HUES48 (cell line): ENCODE data around the gene RNF157.
A peak's percentile ranks its signal among the peaks of the same experiment; 100 is the strongest.
"Not testable (repeated sequence)": the region's sequence is repeated elsewhere in the genome, so short reads cannot be mapped to it uniquely, and the experiment has no call there.

Source experiments
- H3K27ac ChIP-seq: one replicate; pipeline ENCODE4 v1.7.0; 2013; ENCODE audit warnings: low read depth, low read length, inconsistent platforms
- H3K27me3 ChIP-seq: 2 replicates; pipeline ENCODE4 v1.6.1; 2013; ENCODE audit warnings: mild to moderate bottlenecking, low read length; ENCODE audit not compliant: control insufficient read depth, insufficient read depth
- H3K36me3 ChIP-seq: 2 replicates; pipeline ENCODE4 v1.6.1; 2013; ENCODE audit warnings: low read length; ENCODE audit not compliant: control insufficient read depth, insufficient read depth
- H3K4me1 ChIP-seq: 2 replicates; pipeline ENCODE4 v1.6.1; 2013; ENCODE audit warnings: mild to moderate bottlenecking, low read length; ENCODE audit not compliant: control insufficient read depth, insufficient read depth
- H3K4me3 ChIP-seq: 2 replicates; pipeline ENCODE4 v1.5.1; 2013; ENCODE audit warnings: mild to moderate bottlenecking, low read depth, low read length
- H3K9ac ChIP-seq: 2 replicates; pipeline ENCODE4 v1.6.1; 2013; ENCODE audit warnings: mild to moderate bottlenecking, low read depth, low read length, moderate library complexity
- H3K9me3 ChIP-seq: 2 replicates; pipeline ENCODE4 v1.6.1; 2013; ENCODE audit warnings: low read length; ENCODE audit not compliant: control insufficient read depth, insufficient read depth

Gene RNF157

GRCh38 chr17:76219670-76220383 lies 20.5 kb downstream of the RNF157 start:
- no peaks in the 10 kb centered on the region for H3K4me1 ChIP-seq
- no peaks in the 10 kb centered on the region for H3K9me3 ChIP-seq
- no peaks in the 10 kb centered on the region for H3K36me3 ChIP-seq
- H3K9ac ChIP-seq = no peak overlapping the region
- no peak overlapping the region for H3K4me3 ChIP-seq
- no peaks in the 10 kb centered on the region for H3K27me3 ChIP-seq
- H3K27ac ChIP-seq = no peak overlapping the region

DNA sequence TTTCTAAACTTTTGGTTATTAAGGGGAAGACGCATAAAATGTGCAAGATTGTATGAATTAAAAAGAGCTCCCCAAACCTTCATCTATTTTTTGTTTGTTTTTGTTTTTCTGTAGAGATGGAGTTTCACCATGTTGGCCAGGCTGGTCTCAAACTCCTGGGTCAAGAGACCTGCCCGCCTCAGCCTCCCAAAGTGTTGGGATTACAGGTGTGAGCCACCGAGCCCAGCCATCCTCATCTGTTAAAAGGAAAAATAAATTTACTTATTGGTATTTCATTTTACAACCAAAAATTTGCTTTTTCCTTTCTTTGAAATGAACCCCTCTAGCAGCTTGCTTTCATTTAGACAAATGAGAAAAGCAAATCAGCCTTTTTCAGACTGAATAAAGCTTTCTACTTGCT lies 23.2 kb downstream of the RNF157 start:
- H3K9me3 ChIP-seq = no peaks in the 10 kb centered on the region
- H3K27me3 ChIP-seq = no peaks in the 10 kb centered on the region
- no peak overlapping the region for H3K4me3 ChIP-seq
- H3K36me3 ChIP-seq = no peaks in the 10 kb centered on the region
- H3K9ac ChIP-seq = no peak overlapping the region
- H3K4me1 ChIP-seq = peaks cover 14% of the 10 kb centered on the region
- H3K27ac ChIP-seq = no peak overlapping the region

DNA sequence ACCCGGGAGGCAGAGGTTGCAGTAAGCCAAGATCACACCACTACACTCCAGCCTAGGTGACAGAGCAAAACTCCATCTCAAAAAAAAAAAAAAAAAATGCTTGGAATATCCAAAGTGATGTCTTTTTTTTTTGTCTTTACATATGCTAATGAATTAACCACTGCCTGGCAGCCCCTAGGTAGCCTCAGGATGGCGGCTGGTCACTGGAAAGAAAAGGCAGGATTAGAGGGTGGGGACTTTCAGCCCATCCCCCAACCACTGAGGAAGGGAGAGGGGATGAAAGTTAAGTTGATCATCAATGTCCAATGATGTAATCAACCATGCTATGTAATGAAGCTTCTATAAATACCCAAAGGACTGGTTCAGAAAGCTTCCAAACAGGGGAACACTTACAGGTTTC lies 26.8 kb downstream of the RNF157 start:
- peaks cover 14% of the 10 kb centered on the region for H3K4me1 ChIP-seq
- no peaks in the 10 kb centered on the region for H3K27me3 ChIP-seq

GRCh38 chr17:76208120-76208519 lies 32.2 kb downstream of the RNF157 start:
- Histone ChIP-seq H3K4me3 (no peak overlapping the region), H3K4me1 (peaks cover 5% of the 10 kb centered on the region; the same call in 1 of the 2 replicates), H3K9ac (no peak overlapping the region), H3K9me3 (no peaks in the 10 kb centered on the region), H3K27me3 (no peaks in the 10 kb centered on the region), H3K27ac (no peak overlapping the region), H3K36me3 (no peaks in the 10 kb centered on the region)

More for the DNA sequence above, 26.8 kb downstream of the RNF157 start:
- Histone ChIP-seq H3K27ac (no peak overlapping the region), H3K36me3 (no peaks in the 10 kb centered on the region), H3K4me3 (0 out of 2 replicates have a peak overlapping the region, but pooled peaks have one; percentile 17), H3K9me3 (no peaks in the 10 kb centered on the region), H3K9ac (no peak overlapping the region)

DNA sequence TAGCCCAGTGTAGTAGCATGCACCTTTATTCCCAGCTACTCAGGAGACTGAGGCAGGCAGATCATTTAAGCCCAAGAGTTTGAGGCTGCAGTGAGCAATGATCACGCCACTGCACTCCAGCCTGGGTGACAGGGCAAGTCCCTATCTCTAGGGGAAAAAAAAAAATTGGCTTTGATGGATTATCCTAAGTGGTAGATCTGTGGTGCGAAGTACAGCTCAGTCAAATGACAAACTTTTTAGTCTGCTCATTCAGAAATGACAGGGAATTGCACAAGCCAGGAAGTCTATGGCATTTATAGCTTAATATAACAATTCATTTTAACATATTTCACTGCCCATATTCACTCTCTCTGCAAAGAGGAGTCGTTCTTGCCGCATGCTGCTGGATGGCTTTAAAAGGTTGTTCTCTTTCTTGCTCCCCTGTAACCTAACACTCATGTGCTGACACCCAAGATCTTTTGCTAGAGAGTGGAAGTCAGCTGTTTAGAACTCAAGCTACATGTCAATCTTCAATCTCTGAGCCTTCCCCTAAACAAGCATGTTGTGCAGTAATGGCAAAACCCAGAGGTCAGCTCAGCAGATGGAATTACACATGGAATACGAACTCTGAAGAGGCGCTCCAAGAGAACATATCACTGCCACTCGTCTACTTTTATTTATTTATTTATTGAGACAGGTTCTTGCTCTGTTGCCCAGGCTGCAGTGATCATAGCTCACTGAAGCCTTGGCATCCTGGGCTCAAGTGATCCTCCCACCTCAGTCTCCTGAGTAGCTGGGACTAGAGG lies 32.8 kb downstream of the RNF157 start:
- Histone ChIP-seq H3K4me3 (no peak overlapping the region), H3K36me3 (no peaks in the 10 kb centered on the region), H3K27me3 (no peaks in the 10 kb centered on the region), H3K9me3 (no peaks in the 10 kb centered on the region), H3K27ac (no peak overlapping the region), H3K4me1 (no peaks in the 10 kb centered on the region), H3K9ac (no peak overlapping the region)

GRCh38 chr17:76205542-76206144 lies 34.6 kb downstream of the RNF157 start:
- not testable (repeated sequence) for H3K9me3 ChIP-seq, H3K36me3 ChIP-seq, H3K4me3 ChIP-seq, H3K27ac ChIP-seq, H3K27me3 ChIP-seq, H3K9ac ChIP-seq, H3K4me1 ChIP-seq

- Histone ChIP-seq H3K4me3 (no peak overlapping the region), H3K27me3 (no peaks in the 10 kb centered on the region), H3K27ac (no peak overlapping the region), H3K9ac (no peak overlapping the region), H3K36me3 (no peaks in the 10 kb centered on the region), H3K4me1 (no peaks in the 10 kb centered on the region), H3K9me3 (no peaks in the 10 kb centered on the region)
Observed at GRCh38 chr17:76204277-76204676, 36.0 kb downstream of the RNF157 start.

DNA sequence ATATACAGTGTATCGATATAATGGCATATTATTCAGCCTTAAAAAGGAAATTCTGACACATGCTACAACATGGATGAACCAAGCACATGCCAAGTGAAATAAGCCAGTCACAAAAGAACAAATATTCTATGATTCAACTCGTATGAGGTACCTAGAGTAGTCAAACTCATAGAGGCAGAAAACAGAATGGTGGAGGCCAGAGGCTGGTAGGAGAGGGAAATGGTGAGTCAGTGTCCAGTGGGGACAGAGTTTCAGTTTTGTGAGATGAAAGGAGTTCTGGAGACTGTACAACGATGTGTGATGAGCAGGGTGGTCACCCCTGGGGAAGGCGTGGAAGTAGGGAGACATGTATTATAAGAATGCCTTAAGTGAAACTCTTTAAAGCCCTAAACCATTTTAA lies 39.9 kb downstream of the RNF157 start:
- Histone ChIP-seq H3K4me1 (no peaks in the 10 kb centered on the region), H3K9me3 (no peaks in the 10 kb centered on the region), H3K4me3 (no peak overlapping the region), H3K27me3 (no peaks in the 10 kb centered on the region), H3K9ac (no peak overlapping the region), H3K27ac (no peak overlapping the region), H3K36me3 (no peaks in the 10 kb centered on the region)

DNA sequence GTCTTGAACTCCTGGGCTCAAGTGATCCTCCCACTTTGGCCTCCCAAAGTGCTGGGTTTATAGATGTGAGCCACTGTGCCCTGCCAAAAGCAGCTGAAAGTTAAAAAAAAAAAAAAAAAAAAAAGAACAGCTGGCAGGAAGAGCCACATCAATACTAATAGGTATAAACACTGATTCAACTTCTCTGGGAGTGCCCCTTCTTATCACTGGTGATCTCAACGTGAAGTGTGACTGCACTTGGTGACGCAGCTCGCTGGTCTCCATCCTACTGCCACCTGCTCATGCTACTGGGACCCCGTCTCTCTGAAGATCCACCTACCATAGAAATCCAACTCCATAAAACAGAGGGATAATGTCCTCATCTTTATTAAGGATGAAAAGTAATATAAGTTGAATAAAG lies 40.8 kb downstream of the RNF157 start:
- H3K27me3 ChIP-seq = no peaks in the 10 kb centered on the region
- no peaks in the 10 kb centered on the region for H3K9me3 ChIP-seq
- no peak overlapping the region for H3K27ac ChIP-seq
- no peaks in the 10 kb centered on the region for H3K36me3 ChIP-seq
- no peak overlapping the region for H3K4me3 ChIP-seq
- no peak overlapping the region for H3K9ac ChIP-seq
- no peaks in the 10 kb centered on the region for H3K4me1 ChIP-seq

DNA sequence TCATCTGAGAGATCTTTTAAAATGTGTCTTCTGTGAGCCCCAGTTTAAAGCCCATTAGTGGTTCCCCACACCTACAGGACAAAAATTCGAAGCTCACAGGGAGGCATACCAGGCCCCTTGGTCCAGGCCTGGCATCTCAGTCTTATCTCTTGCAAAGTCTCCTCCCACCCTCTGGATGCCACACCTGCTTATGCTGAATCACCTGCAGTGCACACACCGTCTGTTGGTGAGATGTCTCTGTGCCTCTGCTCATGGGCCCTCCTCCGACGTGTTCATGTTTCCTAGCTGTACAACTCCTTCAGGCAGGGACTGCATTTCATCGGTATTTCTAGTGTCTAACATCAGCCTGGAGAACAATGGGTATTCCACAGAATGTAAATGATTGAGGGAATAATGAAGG lies 41.6 kb downstream of the RNF157 start:
- Histone ChIP-seq H3K36me3 (no peaks in the 10 kb centered on the region), H3K9ac (no peak overlapping the region), H3K4me1 (no peaks in the 10 kb centered on the region; the same call in 1 of the 2 replicates), H3K27ac (no peak overlapping the region), H3K4me3 (no peak overlapping the region), H3K27me3 (no peaks in the 10 kb centered on the region), H3K9me3 (no peaks in the 10 kb centered on the region)

DNA sequence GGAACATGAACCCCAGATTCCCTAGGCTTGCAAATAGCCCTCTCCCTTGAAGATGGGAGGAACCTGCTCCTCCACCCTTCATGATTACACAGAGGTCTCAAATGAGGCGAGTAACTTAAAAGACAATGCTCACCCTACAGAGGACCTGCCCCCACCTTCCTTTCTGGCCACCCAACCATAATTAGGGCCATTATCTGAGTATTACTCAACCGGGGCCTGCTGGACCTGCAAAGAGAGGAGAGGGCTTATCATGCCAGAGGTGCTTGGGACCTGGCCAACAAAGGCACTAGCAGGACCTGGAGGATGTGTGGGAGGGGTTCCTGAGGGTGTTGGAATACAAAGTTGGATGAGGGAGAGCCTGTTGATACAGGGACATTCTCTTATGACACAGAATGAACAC lies 42.4 kb downstream of the RNF157 start:
- H3K27me3 ChIP-seq = no peaks in the 10 kb centered on the region
- H3K4me3 ChIP-seq = no peak overlapping the region
- no peaks in the 10 kb centered on the region for H3K9me3 ChIP-seq
- H3K27ac ChIP-seq = no peak overlapping the region
- H3K4me1 ChIP-seq = peaks cover 5% of the 10 kb centered on the region
- no peak overlapping the region for H3K9ac ChIP-seq
- H3K36me3 ChIP-seq = no peaks in the 10 kb centered on the region
